ENCODE data around the gene VPS26A. TPM values are rescaled to one million over a fixed set of nuclear protein-coding genes. Genes with fewer than 3 reads are reported as not detected.
A peak's percentile ranks its signal among the peaks of the same experiment; 100 is the strongest.
"Not testable (repeated sequence)": the region's sequence is repeated elsewhere in the genome, so short reads cannot be mapped to it uniquely, and the experiment has no call there.

The VPS26A gene
- total RNA-seq, 1 donor from 2014 or later, result 62.2 TPM

DNA sequence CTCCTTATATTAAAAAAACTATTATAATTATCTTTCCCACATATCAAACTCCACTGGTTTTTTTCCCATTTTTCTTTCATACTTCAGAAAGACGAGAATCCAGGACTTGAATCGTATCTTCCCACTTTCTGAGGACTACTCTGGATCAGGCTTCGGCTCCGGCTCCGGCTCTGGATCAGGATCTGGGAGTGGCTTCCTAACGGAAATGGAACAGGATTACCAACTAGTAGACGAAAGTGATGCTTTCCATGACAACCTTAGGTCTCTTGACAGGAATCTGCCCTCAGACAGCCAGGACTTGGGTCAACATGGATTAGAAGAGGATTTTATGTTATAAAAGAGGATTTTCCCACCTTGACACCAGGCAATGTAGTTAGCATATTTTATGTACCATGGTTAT, 20.2 kb upstream of the VPS26A start:
- DNase-seq, result no peak

DNA sequence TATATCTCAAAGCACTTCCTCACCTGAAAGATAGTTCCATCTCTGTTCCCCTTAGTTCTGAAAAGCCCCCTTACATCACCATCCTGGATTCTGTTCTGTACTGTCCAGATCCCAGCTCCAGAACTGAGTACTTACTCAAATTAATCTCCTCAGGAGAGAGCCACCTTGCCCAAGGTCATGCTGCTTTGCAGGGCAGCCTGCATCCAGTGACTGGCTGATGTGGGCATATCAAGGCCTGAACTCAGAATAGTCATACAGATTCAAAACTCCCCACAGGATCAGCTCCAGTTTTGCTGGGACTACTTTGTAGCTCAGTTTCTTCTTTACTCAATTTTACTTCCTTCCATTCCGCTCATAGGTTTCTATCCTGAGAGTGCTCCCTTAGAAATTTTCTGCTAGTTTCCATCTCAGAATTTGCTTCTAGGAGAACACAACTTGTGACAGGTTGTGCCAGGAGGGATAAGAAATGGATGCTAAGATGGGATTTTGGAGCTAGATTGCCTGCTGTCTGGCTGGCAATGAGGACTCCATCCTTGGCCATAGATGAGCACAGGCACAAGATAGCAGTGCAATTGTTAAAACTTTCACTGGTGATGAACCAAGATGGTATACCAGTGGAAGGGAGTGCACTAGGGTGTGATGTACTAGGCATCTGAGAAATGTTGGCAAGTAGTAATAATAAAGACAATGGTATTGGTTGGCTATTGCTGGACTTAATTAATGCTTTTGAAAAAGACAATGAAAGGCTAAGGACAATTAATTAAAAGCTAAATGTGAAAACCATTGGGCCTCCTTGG, 18.8 kb upstream of the VPS26A start:
- DNase-seq, result no peak

DNA sequence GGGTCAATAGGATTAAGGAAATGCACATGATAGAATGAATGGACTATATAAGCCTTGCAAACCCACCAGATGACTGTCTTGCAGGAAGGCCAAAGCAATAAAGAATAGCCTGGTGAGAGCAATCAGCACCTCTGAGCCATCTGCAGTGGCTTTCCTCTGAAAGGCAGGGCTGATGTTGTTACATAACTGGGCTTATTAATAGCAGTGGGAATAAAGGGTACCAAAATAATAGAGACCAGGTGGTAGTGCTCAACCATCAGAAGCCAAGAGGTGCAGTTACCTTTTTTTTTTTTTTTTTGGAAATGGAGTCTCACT, 16.8 kb upstream of the VPS26A start:
- no peak for DNase-seq

DNA sequence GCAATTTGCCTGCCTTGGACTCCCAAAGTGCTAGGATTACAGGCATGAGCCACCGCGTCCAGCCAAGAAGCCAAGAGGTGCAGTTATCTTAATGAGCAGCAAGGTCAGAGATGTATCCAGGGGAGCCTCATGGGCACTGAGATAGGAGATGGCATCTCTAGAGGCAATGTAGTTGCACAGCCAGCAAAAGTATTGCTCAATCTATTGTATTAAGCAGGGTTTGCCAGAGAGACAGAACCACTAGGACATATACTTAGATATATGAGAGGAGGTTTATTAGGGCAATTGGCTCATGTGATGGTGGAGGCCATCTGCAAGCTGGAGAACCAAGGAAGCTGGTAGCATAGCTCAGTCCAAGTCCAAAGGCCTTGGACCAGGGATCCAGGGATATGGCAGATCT, 16.3 kb upstream of the VPS26A start:
- no peak for DNase-seq

DNA sequence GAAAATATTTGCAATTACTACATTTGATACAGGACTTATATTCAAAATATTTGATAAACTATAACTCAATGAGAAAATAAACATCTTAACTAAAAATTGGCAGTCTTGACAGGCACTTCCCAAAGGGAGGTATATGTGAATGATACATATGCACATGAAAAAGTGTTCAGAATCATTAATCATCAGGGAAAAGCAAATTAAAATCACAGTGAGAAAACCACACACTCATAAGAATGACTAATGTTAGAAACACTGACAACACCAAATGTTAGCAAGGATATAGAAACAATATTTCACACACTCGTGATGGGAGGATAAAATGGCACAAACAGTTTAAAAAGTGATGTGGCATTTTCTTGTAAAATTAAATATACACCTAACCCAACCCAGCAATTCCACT, 4.1 kb upstream of the VPS26A start:
- no peak for DNase-seq

DNA sequence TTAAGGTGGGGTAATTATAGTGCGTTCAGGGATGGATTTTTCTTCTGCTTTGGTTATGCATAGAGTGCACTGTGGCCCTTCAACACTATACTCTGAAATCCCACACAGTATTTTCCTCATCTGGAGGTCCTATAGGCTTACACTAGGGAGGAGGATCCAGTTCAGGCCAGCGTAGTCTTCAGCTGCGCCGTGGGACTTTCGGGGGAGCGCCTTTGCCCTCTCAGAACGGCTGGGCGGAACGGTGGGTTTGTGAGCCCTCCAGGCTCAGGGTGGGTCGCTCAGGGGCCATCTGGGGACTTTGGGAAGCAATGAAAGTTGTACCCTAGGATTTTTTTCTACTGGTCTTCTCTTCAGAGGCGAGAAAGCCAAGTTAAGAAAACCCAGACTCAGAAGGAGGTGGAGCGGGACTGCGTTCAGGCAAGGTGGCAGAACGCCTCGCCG, 652 bp upstream of the VPS26A start:
- DNase-seq, result peak; percentile 83

DNA sequence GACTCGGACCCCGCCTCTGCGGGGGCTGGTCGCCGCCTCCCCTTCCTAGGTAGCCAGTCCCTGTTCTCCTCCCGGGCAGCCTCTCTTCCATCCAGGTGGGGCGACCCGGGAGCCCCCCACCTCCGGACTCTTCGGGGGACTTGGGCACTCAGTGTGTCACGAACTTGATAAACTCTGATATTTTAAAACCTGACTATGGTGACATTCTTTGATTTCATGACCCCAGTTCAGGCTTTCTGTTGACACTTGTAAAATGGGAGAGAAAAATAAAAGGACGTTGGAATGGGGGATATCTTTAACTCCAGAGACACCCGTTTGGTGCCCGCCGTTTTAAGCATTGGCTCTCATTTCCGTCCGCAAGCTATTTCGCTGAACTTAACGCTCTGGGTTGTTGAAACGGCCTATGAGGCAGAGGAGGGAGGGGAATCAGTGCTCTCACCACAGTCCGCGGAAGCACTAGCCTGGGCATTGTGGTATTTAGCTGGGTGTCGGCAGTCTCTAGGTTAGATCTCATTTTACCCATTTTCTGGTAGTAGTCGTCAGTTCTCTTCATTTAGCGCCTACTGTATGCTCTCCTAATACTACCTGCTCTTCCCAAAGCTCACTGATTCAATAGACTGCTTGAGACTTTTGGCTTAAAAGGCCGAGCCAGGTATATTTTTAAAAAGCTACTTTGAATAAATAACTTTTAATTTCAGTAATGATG, 738 bp downstream of the VPS26A start:
- DNase-seq, result peak; percentile 18

DNA sequence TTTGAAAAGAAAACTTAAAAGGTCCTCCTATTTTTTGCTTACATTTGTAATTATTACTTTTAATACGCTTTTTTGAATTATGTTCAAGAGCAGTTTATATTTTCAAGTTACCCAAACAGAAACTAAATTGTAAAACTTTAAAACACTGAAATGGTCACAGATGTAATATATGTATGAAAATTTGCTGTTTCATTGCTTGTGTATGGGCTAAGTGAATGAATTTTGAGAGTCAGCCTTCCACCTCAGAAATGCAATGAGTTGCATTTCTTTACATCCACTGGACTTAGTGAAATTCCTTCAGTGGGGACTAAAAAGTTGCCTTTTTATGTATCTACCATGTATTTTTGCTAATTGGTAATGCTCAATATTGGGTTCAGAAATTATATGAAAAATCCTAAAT, 1.6 kb downstream of the VPS26A start:
- DNase-seq, result no peak

DNA sequence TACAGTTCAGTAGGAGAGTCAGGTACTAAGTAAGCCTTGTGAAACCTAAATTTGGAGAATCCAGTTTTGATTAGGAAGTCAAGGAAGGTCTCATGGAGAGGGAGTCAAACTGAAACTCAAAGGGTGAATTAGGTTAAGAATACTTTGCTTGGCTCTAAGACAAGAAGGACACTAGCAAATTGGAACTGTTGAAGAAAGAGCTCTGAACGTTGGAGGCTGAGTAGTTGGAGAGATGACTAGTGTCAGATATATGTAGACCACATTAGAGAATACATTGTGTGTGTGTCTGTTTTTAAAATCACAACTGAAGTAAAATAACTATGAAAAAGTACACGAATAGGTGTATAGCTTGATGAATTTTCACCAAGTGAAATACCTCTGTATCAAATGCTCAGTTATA, 6.3 kb downstream of the VPS26A start:
- DNase-seq, result no peak

DNA sequence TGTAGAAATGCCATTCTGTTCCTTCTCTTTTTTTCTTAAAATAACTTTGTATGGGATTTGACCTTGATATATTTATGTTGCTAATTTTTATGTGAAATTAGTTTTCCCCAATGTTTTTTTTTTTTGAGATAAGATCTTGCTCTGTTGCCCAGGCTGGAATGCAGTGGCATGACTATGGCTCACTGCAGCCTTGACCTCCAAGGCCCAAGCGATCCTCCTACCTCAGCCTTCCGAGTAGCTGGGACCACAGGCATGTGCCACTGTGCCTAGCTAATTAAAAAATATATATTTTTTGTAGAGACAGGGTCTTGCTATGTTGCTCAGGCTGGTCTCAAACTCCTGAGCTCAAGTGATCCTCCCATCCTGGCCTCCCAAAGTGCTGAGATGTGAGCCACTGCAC, 16.0 kb downstream of the VPS26A start:
- DNase-seq, result no peak

DNA sequence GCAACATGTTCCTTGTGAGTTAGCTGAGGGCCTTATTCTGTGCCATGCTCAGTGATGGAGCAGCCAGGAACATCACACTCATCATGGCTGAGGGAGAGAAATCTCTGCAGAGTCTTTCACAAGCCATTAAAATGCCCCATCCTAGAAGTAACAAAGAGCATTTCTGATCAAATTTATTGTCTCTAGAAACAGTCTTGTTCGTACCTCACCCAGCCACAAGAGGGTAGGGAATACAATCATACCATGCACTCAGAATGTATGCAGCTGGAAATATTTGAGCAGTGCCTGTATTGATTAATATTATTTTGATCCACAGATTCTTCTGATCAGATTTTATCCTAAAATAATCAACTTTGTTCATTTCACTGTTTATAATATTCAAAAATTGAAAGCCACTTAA, 17.3 kb downstream of the VPS26A start:
- no peak for DNase-seq

DNA sequence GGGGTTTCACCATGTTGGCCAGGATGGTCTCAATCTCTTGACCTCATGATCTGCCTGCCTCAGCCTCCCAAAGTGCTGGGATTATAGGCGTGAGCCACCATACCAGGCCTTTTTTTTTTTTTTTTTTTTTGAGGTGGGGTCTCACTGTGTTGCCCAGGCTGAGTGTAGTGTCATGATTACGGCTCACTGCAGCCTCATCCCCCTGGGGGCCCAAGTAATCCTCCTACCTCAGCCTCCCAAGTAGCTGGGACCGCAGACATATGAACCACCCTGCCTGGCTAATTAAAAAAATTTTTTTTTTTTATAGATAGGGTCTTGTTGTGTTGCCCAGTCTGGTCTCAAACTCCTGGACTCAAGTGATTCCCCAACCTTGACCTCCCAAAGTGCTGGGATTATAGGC, 18.1 kb downstream of the VPS26A start:
- DNase-seq, result not testable (repeated sequence)

DNA sequence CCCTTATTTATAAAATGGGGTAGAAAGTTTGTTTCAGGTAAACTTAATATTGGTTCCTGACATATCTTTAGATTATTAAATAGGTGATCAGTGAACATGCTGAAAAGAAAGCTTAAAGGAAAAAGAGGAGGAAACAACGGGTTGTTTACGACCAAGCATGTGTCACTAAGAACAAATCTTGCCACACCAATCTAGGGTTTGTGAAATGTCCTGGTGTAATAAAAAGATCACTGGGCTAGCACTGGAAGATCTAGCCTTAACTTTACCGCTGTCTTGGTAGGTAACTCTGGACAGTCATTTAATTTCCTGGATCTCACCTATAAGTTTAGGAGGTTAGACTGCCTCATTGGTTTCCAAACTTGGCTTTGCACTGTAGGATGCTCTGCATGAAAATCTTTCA, 19.0 kb downstream of the VPS26A start:
- DNase-seq, result no peak

DNA sequence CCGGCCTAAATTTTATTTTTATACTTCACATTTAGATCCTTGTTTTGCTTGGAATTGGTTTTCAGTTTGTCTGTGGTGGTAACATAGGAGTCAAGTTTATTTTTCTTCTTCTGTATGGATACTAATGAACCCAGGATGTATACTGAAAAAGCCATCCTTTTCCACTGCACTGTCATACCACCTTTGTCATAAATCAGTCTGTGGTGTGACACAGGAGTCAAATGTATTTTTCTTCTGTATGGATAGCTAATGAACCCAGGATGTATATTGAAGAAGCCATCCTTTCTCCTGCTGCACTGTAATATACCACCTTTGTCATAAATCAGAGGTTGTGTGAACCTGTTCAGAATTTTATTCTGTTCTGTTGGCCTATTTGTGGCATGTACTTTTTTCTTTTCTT, 21.4 kb downstream of the VPS26A start:
- no peak for DNase-seq

DNA sequence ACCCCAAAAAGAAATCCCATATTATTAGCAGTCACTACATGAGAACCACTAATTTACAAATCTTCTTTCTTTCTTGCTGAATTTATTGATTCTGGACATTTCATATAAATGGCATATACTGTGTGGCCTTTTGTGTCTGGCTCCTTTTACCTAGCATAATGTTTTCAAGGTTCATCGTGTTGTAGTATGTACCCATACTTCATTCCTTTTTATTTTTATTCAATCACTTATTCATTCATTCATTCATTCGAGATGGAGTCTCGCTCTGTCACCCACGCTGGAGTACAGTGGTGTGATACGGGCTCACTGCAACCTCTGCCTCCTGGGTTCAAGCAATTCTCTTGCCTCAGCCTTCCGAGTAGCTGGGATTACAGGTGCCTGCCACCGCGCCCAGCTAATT, 21.9 kb downstream of the VPS26A start:
- DNase-seq, result no peak

DNA sequence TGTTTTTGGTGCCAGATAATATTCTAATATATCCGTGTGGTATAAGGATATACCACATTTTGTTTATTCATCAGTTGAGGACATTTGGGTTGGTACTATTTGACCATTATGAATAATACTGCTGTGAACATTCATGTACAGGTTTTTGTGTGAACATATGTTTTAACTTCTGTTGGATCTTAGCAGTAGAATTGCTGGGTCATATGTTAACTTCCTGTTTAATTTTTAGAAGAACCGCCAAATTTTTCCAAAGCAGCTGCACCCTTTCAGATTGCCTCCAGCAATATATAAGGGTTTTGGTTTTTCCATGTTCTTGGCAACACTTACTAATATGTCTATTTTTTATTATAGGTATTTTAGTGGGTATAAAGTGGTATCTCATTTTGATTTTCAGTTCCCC, 22.8 kb downstream of the VPS26A start:
- no peak for DNase-seq

DNA sequence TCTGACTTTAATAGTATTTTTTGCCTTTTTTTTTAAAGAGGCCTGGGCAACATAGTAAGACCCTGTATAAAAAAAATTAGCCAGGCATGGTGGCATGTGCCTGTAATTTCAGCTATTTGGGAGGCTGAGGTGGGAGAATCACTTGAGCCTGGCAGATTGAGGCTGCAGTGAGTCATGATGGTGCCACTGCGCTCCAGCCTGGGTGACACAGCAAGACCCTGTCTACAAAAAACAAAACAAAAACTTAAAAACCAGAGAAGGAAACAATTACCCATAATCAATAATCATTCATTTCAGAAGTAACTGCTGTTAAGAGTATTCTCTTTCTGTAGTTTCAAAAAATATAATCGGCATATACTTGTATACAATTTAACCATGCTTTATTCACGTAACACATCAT, 28.0 kb downstream of the VPS26A start:
- DNase-seq, result no peak

DNA sequence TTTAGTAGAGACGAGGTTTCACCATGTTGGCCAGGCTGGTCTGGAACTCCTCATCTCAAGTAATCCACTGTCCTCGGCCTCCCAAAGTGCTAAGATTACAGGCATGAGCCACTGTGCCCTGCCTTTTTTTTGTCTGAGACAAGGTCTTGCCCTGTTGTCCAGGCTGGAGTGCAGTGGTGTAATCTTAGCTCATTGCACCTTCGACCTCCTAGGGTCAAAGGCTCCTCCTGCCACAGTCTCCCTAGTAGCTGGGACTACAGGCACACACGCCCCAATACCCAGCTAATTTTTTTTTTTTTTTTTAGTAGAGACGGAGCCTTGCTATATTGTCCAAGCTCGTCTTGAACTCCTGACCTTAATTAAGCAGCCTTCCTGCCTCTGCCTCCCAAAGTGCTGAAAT, 29.2 kb downstream of the VPS26A start:
- DNase-seq, result no peak

DNA sequence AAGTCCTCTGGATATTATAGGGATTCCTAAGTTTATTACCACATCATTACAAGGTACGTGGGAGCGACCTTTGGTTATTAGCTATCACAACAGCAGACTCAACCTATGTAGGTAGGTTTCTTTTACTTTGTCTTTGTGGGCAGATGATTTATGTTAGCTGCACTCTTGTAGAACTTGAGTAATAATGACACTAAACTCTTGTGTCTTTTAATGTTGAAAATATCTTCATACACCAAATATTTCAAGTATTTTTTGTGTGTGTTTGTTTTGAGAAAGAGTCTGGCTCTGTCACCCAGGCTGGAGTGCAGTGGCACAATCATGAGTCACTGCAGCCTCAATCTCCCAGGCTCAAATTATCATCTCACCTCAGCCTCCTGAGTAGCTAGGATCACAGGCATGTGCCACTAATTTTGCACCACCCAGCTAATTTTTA, 36.8 kb downstream of the VPS26A start:
- no peak for DNase-seq

DNA sequence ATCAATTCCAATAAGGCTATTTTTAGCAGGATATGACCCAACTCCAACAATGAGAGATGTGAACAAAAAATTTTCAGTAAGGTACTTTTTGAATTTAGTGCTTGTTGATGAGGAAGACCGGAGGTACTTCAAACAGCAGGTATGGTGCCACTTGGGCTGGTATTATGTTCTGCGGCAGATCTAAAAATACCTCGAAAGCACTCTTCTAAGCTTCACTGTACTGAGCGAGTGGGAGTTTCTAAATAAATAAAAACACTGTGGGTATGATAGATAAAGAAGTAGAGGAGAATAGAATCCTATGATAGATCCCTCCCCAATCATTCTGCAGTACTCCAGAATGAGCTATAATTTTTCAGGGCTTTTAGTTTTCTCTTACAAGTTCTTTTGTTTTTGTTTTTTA, 44.5 kb downstream of the VPS26A start:
- DNase-seq, result no peak

DNA sequence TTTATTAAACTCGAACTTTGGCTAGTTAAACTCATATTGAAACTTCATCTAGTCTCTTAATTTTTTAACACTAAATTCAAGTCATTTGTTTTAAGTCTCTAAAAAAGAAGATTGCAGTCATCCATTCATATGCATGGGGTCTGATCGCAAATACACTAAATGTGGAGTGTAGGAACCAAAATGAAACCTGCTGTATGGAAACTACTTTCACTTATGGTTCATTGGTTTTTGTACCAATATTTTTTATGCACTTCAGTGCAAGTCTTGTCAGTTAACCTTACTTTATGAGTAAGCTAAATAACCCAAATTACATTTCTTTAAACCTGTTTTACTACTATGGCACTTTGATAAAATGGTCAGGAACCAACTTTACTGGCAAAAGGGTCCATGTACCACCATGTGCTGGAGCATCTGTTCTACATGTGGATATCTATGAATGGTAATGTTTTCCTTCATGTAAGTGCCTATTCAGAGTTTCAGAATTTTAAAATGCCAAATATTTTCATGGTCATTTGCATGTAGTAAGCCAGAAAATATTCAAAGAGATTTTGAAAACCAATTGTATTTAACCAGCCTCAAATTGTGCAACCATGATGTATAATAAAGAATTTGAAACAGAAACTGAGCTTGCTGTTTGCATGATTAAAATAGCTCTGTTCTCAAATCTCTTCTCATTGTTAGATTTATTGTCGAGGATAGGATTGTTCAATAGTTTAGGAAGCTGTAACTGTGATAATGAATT, 48.4 kb downstream of the VPS26A start:
- DNase-seq, result no peak

DNA sequence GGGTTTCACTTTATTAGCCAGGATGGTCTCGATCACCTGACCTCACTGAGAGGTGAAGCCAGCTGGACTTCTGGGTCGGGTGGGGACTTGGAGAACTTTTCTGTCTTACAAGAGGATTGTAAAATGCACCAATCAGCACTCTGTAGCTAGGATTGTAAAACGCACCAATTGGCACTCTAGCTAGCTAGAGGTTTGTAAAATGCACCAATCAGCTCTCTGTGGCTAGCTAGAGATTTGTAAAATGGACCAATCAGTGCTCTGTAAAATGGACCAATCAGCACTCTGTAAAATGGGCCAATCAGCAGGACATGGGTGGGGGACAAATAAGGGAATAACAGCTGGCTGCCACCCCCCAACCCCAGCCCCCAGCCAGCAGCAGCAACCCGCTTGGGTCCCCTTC, 51.3 kb downstream of the VPS26A start:
- not testable (repeated sequence) for DNase-seq

DNA sequence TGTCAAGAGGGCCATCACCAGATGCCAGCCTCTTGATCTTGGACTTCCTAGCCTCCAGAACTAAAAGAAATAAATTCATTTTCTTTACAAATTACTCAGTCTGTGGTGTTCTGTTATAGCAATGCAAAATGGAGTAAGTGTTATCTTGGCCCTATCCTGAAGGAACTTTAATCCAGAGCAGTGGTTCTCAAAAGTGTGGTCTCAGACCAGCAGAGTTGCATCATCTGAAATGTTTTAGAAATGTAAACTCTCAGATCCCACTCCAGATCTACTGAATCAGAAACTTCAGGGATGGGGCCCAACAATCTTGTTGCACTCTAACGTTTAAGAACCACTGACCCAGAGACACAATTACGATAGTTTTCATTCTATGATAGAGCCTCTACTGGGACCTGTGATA, 52.8 kb downstream of the VPS26A start:
- DNase-seq, result no peak
